H1 (cell line): ENCODE measurements around the gene FNDC3A. TPM values are rescaled to one million over a fixed set of nuclear protein-coding genes. Genes with fewer than 3 reads are reported as not detected.

ENCODE experiments used
- ASH2L ChIP-seq: fragments of 200-600, 300-600 bp; sonication (generic); IDR thresholded peaks from one replicate; pipeline ENCODE4 v1.7.1; 2017; ENCODE audit warnings: low read length
- CBX5 ChIP-seq: fragments of 300-800, 300-1000 bp; sonication (generic); IDR thresholded peaks from 2 replicates; pipeline ENCODE4 v1.7.1; 2016; ENCODE audit warnings: antibody characterized with exemption, low read length, low read depth
- HDAC6 ChIP-seq: IDR thresholded peaks from one replicate; pipeline ENCODE4 v1.7.1; 2012; ENCODE audit warnings: low read depth, mild to moderate bottlenecking, inconsistent platforms, low read length, moderate library complexity
- JUND ChIP-seq: IDR thresholded peaks from 2 replicates; pipeline ENCODE4 v1.6.1; 2011; ENCODE audit warnings: mild to moderate bottlenecking, improper control_type of control experiment, low read length
- NRF1 ChIP-seq: IDR thresholded peaks from 2 replicates; pipeline ENCODE4 v1.6.1; 2011; ENCODE audit warnings: mild to moderate bottlenecking, low read depth, low read length, improper control_type of control experiment
- POU5F1 ChIP-seq: IDR thresholded peaks from 2 replicates; pipeline ENCODE4 v1.6.1; 2011; ENCODE audit warnings: low read depth, mild to moderate bottlenecking, low read length, moderate library complexity
- TAF7 ChIP-seq: optimal IDR thresholded peaks from 2 replicates; pipeline ENCODE3; 2011; ENCODE audit warnings: low read depth, mild to moderate bottlenecking, inconsistent platforms, low read length, moderate library complexity, borderline replicate concordance
- TEAD4 ChIP-seq: IDR thresholded peaks from 2 replicates; pipeline ENCODE4 v1.6.1; 2012; ENCODE audit warnings: low read depth, low read length, inconsistent platforms, mixed read lengths
- polyA plus RNA-seq, 7 experiments: library from polyadenylated mRNA; depleted of rRNA in 3 of 7; stranded (reverse) in 5 of 7; unstranded in 2 of 7; fragments of >200 nt in 5 of 7; fragments of 200-250 nt in 2 of 7; gene quantifications; 1 replicate in 5 of 7; 2 replicates in 1 of 7; 4 replicates in 1 of 7; pipeline versions ENCODE4 v1.2.1 to v1.2.3, GENCODE V29; 2011 to 2013; ENCODE audit warnings: missing spikeins in 2 of 7, mixed read lengths in 2 of 7
- total RNA-seq: library from RNA; stranded (reverse); fragmentation: NEBNext Ultra II Directional; extraction: Animal tissue kit (Norgen Biotek cat#: 25700); gene quantifications from 2 replicates; pipeline ENCODE4 v1.2.1, GENCODE V29; 2021

Gene FNDC3A
- total and polyA plus RNA-seq, 2 of the 8 experiments (the other 6 are each of a cell fraction or from before 2014, with no cell fraction given) = 14.6 to 26.0 TPM

DNA sequence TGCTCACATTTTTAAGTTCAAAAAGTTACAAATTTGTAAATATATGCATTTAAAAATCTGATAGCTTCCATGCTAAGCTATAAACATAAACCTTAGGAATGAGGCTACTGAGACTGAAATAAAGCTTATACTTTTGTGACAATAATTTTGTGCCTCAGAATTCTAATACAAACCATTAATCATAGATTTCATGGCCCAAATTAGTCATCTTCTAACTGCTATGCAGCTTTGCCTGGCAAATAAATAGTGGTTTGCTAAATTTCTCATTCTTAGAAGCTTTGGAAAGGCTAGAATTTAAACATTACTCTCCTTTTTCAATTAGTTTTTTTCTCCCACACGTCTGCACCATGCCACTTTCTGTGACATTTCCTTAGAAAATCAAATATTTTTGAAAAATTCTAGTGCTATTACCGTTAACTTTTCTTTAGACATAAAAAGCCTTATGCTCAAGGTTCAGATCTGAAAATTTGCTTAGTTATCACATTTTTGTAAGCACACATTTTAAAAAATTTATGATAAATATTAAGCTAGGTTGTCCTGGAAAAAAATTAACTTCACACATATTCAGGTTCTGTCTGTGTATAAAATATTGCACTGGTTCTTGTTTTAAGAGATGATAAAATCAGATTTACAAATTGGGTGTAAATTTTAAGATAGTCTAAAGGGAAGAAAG, 46.9 kb downstream of the FNDC3A start (continued):
- TF ChIP-seq POU5F1 = no peak
- no peak for TF ChIP-seq ASH2L
- TF ChIP-seq HDAC6 = no peak
- TF ChIP-seq NRF1 = no peak
- TF ChIP-seq TAF7 = no peak
- TF ChIP-seq JUND = no peak
- no peak for TF ChIP-seq TEAD4
- no peak for TF ChIP-seq CBX5
